T-helper 22 cell (primary cell): ENCODE data around the gene PTPRN.

Experiments
- DNase-seq: peaks from one replicate; pipeline ENCODE4 v3.0.0-alpha.2; 2020; ENCODE audit warnings: low read depth

Gene PTPRN

DNA sequence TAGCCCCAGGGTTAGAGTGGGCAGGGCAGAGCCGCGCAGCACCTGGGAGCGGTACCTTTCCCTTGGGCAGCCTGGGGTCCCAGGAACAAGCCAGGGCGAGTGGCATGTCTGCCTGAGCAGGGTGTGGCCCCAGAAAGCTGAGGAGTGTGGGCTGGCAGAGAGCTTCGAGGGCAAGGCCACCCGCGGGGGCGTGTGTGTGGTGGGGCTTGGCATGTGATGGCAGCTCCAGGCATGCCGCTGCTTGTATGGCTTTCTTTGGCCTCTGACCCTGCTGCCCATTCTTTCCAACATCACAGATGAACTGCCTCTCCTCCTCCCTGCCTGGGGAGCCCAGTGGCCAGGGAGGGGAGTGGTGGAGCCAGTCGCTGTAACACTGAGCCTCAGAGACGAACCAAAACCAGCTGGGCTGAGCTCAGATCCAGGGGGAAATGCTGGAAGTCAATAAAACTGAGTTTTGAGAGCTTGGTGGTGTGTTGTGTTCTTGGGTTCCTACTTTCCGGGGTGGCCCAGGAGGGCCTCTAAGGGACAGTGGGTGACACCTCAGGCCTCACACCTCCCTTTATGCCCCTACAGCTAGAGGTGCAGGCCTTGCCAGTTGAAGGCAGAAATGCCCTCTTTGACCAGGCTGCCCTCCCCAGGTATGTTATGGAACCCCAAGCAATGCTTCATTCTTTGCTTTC lies 22.6 kb downstream of the PTPRN start:
- DNase-seq: no peak

DNA sequence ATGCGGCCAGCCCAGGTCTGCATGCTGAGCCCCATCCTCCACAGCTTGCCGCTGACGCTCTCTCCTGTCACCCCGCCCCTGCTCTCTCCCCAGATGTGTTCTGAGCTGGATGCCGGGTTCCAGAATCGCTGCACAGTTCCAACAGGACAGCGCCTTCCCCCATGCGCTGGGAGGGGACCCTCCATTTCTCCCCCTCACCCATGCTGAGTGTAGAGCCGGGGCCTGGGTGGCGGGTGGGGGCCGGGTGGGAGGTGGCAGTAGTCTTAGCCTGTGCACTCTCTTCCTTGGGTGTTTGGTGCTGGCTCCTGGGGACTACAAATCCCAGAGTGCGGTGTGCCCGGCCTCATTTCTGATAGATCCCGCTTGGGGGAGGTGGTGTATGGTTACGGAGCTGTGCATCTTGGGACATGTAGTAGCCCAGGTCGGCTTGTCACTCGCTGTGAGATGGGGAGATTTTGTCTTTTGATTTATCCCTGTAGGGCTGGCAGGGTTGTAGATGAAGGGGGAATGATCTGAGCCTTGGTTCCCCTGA lies 23.2 kb downstream of the PTPRN start:
- no peak for DNase-seq

GRCh38 chr2:219285373-219285735 lies 23.8 kb downstream of the PTPRN start:
- no peak for DNase-seq

GRCh38 chr2:219284501-219285372 lies 24.5 kb downstream of the PTPRN start:
- DNase-seq: no peak

DNA sequence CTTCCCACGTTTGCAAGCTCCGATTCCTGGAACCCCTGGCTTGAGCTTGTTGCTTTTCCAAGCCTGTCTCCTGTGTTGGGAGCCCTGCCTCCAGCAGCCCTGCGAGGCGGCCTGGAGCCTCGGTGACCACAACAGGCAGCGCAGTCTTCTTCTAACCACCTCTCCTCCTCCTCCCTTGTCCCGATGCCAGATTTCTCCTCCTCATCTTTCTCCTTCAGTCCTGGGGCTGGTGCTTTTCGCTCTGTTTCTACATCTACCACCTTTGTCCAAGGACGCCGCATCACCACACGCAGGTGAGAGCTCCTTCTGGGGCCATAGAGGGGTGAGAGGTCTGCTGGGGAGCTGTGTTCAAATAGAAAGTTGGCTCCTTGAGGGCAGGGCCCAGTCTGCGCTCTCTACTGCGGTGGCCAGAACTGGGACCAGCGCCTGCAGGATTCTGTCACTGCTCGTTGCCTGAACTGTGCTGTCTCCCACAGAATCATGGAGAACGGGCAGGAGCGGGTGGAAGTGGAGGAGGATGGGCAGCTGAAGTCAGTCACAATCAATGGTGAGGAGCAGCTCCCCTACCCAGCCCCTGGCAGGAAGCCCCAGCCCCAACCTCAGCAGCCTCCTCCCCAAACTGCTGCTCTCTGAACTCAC lies 26.1 kb downstream of the PTPRN start:
- no peak for DNase-seq

DNA sequence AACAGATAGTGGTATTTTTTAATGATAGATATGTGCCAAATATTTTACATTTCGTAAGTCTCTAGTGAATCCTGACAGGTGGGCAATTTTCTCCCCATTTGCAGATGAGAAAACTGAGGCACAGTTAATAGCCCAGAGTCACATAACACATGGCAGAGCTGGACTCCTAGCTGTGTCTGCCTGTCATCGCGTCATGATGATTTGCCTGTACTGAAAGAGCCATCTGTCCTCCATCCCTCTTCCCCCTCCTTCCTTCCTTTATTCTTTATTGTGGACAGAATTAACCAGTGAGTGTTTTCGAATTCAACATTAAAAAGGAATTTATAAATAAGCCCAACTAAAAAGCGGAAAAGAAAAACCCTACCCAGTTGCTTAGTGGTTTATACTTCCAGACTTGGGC lies 26.8 kb downstream of the PTPRN start:
- no peak for DNase-seq

DNA sequence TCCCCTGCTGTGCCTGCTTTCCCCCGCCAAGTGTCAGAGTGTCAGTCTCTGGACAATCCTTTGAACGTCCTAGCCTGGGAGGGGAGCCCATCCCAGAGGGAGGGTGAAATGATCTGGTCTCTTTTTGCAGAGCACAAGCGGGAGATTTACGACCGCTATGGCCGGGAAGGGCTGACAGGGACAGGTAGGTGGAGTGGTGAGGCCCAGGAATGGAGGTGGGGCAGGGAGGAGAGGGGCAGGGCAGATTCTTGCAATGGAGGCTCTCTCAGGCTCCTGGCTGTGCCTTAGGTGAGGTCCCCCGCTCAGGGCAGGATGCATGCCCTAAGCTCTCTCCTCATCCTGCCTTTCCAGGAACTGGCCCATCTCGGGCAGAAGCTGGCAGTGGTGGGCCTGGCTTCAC lies 27.6 kb downstream of the PTPRN start:
- DNase-seq: no peak

- DNase-seq: no peak
Measured at GRCh38 chr2:219280651-219281050, 28.6 kb downstream of the PTPRN start.

- DNase-seq: no peak
Measured at GRCh38 chr2:219279916-219280516, 29.2 kb downstream of the PTPRN start.

DNA sequence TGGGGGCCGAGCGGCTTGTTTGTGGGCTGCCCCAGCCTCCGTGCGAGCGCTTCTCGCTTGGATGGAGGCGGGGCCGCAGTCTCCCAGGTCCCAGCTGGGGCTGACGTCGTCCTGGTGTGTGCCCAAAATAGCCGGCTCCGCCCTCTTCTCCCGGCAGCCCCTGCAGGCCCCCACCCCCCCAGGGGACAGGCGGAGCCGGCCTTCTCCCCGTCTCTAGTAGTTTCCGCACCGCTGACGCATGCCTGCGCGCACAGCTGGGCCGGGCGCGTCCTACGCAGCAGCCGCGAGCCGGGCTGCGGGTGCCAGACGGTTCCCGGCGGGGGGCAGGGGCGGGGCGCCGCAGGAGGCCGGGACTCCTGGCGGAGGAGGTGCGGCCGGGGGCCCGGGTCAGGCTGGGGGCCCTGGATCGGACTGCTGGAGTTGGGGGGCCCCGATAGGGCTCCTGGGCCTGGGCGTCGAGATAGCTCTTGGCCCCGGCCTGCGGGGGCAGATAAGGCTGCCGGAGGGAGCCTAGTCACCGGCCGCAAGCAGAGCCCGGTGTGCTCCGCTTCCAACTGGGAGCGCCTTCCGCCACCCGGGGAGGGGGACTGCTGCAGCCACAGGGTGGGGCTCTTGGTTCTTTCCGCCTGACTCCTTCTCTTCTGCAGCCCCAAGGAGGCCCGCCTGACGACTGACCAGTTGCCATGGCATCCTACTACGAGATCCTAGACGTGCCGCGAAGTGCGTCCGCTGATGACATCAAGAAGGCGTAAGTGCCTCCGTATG lies 29.9 kb downstream of the PTPRN start, which contains the start of gene DNAJB2:
Gene DNAJB2 (plus strand): TSS at position 216 of the 765 bp plus-strand sequence. CDS start 468 bp downstream, at position 684.
- peak; percentile 99 for DNase-seq

DNA sequence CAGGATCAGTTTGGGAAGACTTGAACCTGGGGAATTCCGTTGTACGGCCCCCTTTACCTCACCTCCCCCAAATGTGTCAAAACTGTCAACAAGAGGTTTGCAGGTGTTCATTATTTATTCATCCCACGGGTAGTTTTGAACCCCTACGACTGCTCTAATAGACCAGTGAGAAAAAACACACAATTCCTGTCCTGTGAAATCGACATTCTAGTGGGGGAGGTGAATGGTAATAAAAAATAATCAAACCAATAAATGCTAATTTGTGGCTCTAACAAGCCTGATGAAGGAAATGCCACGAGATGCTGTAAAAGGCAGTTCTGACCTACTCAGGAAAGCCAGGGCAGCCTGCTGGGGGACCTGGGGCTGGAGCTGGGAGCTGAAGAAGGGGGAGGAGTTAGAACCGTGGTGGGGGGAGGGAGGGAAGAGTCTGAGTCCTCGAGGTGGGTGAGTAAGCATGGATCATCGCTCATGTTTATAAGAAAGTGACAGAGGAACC lies 30.5 kb downstream of the PTPRN start:
- DNase-seq: no peak

GRCh38 chr2:219277703-219278654 lies 31.2 kb downstream of the PTPRN start:
- DNase-seq: peak; percentile 48

- DNase-seq: no peak
Measured at GRCh38 chr2:219274361-219274921, 34.8 kb downstream of the PTPRN start.

DNA sequence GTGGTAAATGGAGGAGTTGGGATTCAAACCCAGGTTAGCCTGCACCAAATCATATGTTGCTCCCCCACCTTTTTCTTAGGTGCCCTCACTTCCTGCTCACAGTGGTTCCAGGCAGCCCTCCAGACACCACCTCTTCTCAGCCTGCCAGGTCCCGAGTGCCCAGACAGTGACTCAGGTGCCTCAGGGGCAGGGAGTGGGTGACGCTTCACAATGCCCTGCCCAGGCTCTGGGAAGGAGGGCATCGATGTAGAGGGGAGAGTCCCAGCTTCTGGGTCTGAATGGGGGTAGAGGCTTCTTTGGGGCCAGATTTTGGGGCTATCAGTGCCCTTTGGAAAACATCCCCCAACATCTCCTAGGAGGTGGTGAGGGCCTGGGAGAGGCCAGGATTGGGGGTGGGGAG lies 35.3 kb downstream of the PTPRN start:
- no peak for DNase-seq

GRCh38 chr2:219272995-219273394 lies 36.2 kb downstream of the PTPRN start:
- no peak for DNase-seq

DNA sequence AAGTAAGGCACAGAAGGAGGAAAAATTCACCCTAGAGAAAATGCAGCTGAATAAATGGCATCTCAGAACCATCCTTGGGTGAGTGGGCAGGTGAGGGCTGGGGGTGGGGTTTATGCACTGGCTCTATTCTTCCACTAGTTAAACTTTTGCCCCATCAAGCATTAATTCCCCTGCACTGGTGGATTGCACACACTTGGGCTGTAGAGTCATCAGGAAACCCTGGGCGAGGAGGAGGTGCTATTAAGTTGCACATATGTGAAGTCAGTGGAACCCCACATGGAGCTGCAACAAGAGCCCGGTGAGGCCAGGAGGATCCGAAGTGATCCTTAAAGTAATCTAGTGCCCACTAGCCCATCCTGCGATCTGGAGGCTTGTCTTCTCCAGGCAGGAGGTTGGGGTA lies 36.8 kb downstream of the PTPRN start:
- no peak for DNase-seq

DNA sequence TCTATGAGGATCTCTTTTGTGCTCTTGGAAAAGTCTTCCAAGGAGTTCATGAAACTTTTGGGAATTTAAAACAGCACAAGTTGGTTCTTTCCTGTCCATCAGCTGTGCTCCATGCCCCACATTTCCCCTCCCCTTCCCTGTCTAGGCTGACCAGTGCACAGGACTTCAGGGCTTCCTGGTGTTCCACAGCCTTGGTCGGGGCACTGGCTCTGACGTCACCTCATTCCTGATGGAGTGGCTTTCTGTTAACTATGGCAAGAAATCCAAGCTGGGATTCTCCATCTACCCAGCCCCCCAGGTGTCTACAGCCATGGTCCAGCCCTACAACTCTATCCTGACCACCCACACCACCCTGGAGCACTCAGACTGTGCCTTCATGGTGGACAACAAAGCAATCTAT lies 38.2 kb downstream of the PTPRN start:
- no peak for DNase-seq

GRCh38 chr2:219270055-219270372 lies 39.2 kb downstream of the PTPRN start:
- no peak for DNase-seq

DNA sequence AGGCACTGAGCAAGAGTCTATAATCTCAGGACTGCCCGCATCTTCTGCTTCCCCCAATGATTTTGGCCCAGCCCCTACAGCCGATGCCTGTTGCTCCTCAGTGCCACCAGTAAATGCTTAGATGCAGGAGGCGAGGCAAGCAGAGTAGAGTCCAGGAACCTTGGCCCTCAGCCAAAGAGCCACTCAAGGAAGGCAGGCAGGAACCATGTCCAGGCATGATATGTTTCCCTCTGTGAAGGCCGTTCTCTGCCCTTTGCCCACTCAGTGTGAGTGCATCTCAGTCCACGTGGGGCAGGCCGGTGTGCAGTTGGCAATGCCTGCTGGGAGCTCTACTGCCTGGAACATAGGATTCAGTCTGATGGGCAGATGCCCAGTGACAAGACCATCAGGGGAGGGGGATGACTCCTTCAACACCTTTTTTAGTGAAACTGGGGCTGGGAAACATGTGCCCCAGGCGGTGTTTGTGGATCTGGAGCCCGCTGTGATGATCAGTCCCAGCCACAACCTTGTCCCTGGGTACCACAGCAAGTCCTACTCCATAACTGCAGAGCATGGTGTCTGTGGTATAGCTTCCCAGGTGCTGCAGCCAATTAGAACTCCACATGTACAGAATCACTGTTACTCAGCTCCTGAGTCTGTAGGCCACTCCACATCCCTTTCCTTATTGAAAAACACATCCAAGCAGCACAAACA lies 39.7 kb downstream of the PTPRN start:
- no peak for DNase-seq
